ENCODE measurements around the gene CHD1L. TPM values are rescaled to one million over a fixed set of nuclear protein-coding genes. Genes with fewer than 3 reads are reported as not detected.

The CHD1L gene
- total and polyA plus RNA-seq, 2 of the 13 experiments (the other 11 are each of a cell fraction or from before 2014, with no cell fraction given), result 74.3 to 111 TPM

DNA sequence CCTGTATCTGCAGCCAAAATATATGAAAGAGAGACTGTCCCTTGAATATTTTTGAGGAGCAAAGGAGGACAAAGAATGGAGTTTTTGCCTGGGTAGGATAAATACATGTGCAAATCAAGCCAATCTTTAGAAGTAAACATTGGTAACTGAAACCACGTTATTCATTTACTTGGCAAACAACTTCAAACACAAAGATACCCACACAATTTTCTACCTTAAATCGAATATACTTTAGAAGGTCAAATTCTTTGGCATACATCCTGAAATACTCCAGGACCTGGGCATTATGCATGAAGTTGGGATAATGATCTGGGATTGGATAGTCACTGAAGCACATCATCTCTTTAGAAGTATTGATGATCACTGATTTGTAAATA lies 27.0 kb upstream of the CHD1L start (continued):
- TF ChIP-seq PHF21A (CRISPR knock-in tag; IDR thresholded peaks at IDR 0.05) (peak; percentile 51), ZNF331 (CRISPR knock-in tag; IDR thresholded peaks at IDR 0.05) (0 out of 2 replicates have a peak, but pooled peaks have one; percentile 33), ZFP82 (CRISPR knock-in tag; IDR thresholded peaks at IDR 0.05; ENCODE audit: borderline replicate concordance) (no peak), RARA (CRISPR knock-in tag; IDR thresholded peaks at IDR 0.05) (peak; percentile 74; the same call in 1 of the 2 replicates), HOMEZ (CRISPR knock-in tag; IDR thresholded peaks at IDR 0.05; ENCODE audit: low read depth) (peak; percentile 58; the same call in 1 of the 2 replicates), BCL6 (CRISPR knock-in tag; IDR thresholded peaks at IDR 0.05) (peak; percentile 93), ARHGAP35 (CRISPR knock-in tag; IDR thresholded peaks at IDR 0.05; ENCODE audit: borderline replicate concordance) (no peak), DMAP1 (CRISPR knock-in tag; IDR thresholded peaks at IDR 0.05) (no peak), TFAP4 (IDR thresholded peaks at IDR 0.05; ENCODE audit: borderline replicate concordance, low read depth) (peak; percentile 80; the same call in 1 of the 2 replicates), SP5 (CRISPR knock-in tag; IDR thresholded peaks at IDR 0.05; ENCODE audit: borderline replicate concordance, low read depth) (peak; percentile 51; the same call in 1 of the 2 replicates), RFXAP (CRISPR knock-in tag; IDR thresholded peaks at IDR 0.05; ENCODE audit: borderline replicate concordance) (no peak), KDM6A (CRISPR knock-in tag; IDR thresholded peaks at IDR 0.05; ENCODE audit: low read depth) (peak; percentile 67; the same call in 1 of the 2 replicates), ELF3 (CRISPR knock-in tag; IDR thresholded peaks at IDR 0.05) (peak; percentile 52), ERF (CRISPR knock-in tag; IDR thresholded peaks at IDR 0.05) (peak; percentile 61), ONECUT2 (CRISPR knock-in tag; IDR thresholded peaks at IDR 0.05) (peak; percentile 53), NCOA2 (CRISPR knock-in tag; IDR thresholded peaks at IDR 0.05) (peak; percentile 97), TCF7L2 (IDR thresholded peaks at IDR 0.05; ENCODE audit: low read depth, low read length) (0 out of 2 replicates have a peak, but pooled peaks have one; percentile 33), TBL1XR1 (IDR thresholded peaks at IDR 0.05; ENCODE audit: borderline replicate concordance, low read length, partially characterized antibody) (peak; percentile 38), ZNF878 (CRISPR knock-in tag; IDR thresholded peaks at IDR 0.05) (0 out of 2 replicates have a peak, but pooled peaks have one; percentile 30), ZBTB39 (CRISPR knock-in tag; IDR thresholded peaks at IDR 0.05) (peak; percentile 89; the same call in 1 of the 2 replicates), ZNF672 (CRISPR knock-in tag; IDR thresholded peaks at IDR 0.05) (no peak), ZNF543 (CRISPR knock-in tag; IDR thresholded peaks at IDR 0.05) (0 out of 2 replicates have a peak, but pooled peaks have one; percentile 24), EHMT2 (IDR thresholded peaks at IDR 0.05; ENCODE audit: borderline replicate concordance, low read depth, low read length) (0 out of 2 replicates have a peak, but pooled peaks have one; percentile 18), POLR2A (IDR thresholded peaks at IDR 0.05; ENCODE audit: insufficient read depth in 1 of 2, low read depth in 2 of 2, low read length in 2 of 2) (no peak), SAFB2 (CRISPR knock-in tag; IDR thresholded peaks at IDR 0.05; ENCODE audit: borderline replicate concordance, low read depth) (no peak)
- TF ChIP-seq, protein P1, sequence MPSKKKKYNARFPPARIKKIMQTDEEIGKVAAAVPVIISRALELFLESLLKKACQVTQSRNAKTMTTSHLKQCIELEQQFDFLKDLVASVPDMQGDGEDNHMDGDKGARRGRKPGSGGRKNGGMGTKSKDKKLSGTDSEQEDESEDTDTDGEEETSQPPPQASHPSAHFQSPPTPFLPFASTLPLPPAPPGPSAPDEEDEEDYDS (CRISPR knock-in tag; IDR thresholded peaks at IDR 0.05), result peak; percentile 55
- TF ChIP-seq, protein P2, sequence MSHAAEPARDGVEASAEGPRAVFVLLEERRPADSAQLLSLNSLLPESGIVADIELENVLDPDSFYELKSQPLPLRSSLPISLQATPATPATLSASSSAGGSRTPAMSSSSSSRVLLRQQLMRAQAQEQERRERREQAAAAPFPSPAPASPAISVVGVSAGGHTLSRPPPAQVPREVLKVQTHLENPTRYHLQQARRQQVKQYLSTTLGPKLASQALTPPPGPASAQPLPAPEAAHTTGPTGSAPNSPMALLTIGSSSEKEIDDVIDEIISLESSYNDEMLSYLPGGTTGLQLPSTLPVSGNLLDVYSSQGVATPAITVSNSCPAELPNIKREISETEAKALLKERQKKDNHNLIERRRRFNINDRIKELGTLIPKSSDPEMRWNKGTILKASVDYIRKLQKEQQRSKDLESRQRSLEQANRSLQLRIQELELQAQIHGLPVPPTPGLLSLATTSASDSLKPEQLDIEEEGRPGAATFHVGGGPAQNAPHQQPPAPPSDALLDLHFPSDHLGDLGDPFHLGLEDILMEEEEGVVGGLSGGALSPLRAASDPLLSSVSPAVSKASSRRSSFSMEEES (CRISPR knock-in tag; IDR thresholded peaks at IDR 0.05), result peak; percentile 71
